Astrocyte of the cerebellum (primary cell): ENCODE data around the gene DUSP5.

Source experiments
- DNase-seq: peaks from one replicate; pipeline ENCODE4 v3.0.0-alpha.2; 2011; ENCODE audit warnings: low read depth
- H3K4me3 ChIP-seq: 2 replicates; pipeline ENCODE4 v1.5.1; 2011; ENCODE audit warnings: mild to moderate bottlenecking, low read depth, low read length, moderate library complexity
- CTCF ChIP-seq: IDR thresholded peaks from 2 replicates; pipeline ENCODE4 v1.5.1; 2012; ENCODE audit warnings: low read length, low read depth, moderate library complexity, mild to moderate bottlenecking; ENCODE audit errors: missing control alignments
- in situ Hi-C: cut with HindIII; loops from 2 replicates; pipeline ENCODE4 v1.10.0; 2017; ENCODE audit warnings: low sequenced_read_pairs

Gene DUSP5

GRCh38 chr10:110533149-110533548 is 35.4 kb downstream of the DUSP5 start:
- H3K4me3 ChIP-seq = no peak overlapping the region
- in situ Hi-C loops = no loop called here
- no peak for TF ChIP-seq CTCF
- DNase-seq = no peak

- DNase-seq = no peak
- no peak overlapping the region for H3K4me3 ChIP-seq
- TF ChIP-seq CTCF = no peak
- in situ Hi-C loops = no loop called here
Observed at GRCh38 chr10:110534571-110534970, 36.9 kb downstream of the DUSP5 start.

GRCh38 chr10:110535958-110536891 is 38.5 kb downstream of the DUSP5 start:
- in situ Hi-C loops = no loop called here
- H3K4me3 ChIP-seq = no peak overlapping the region
- DNase-seq = peak; percentile 47
- TF ChIP-seq CTCF = peak; percentile 43

- H3K4me3 ChIP-seq = no peak overlapping the region
- in situ Hi-C loops = no loop called here
- TF ChIP-seq CTCF = no peak
- no peak for DNase-seq
Observed at GRCh38 chr10:110539091-110539490, 41.4 kb downstream of the DUSP5 start.

GRCh38 chr10:110540031-110540430 is 42.3 kb downstream of the DUSP5 start:
- TF ChIP-seq CTCF = no peak
- no peak for DNase-seq
- H3K4me3 ChIP-seq = no peak overlapping the region
- in situ Hi-C loops = loop anchor here (5.0 kb wide), 1 partner anchor 213 kb away; no protein-coding TSS in a partner anchor

- in situ Hi-C loops = loop anchor here (5.0 kb wide), 2 partner anchors 43 to 218 kb away; no protein-coding TSS in a partner anchor
Observed at GRCh38 chr10:110544958-110545537, 47.3 kb downstream of the DUSP5 start.

More at GRCh38 chr10:110544958-110545537, 47.3 kb downstream of the DUSP5 start:
- H3K4me3 ChIP-seq = no peak overlapping the region
- TF ChIP-seq CTCF = no peak
- no peak for DNase-seq
